Smooth muscle cell (in vitro differentiated cells): ENCODE measurements around the gene HMGN3. TPM values are rescaled to one million over a fixed set of nuclear protein-coding genes. Genes with fewer than 3 reads are reported as not detected.

ENCODE experiments used
- DNase-seq: peaks from one replicate; lab custom pipeline; 2025; ENCODE audit not compliant: unreplicated experiment; lab: John Stamatoyannopoulos, UW
- H2AFZ ChIP-seq: fragments of 200-600 bp; sonication (generic); 2 replicates; pipeline ENCODE4 v1.6.0; 2016; ENCODE audit warnings: antibody characterized with exemption, low read depth, mild to moderate bottlenecking
- H3F3A ChIP-seq: fragments of 200-600 bp; sonication (generic); 2 replicates; pipeline ENCODE4 v1.6.0; 2017; ENCODE audit warnings: antibody characterized with exemption, low read depth
- H3K27ac ChIP-seq: fragments of 200-600 bp; sonication (generic); 2 replicates; pipeline ENCODE4 v1.5.1; 2016; ENCODE audit warnings: low read depth, mild to moderate bottlenecking
- H3K27me3 ChIP-seq: fragments of 200-600 bp; sonication (generic); 2 replicates; pipeline ENCODE4 v1.6.1; 2016; ENCODE audit warnings: low read depth, mild to moderate bottlenecking
- H3K36me3 ChIP-seq: fragments of 200-600 bp; sonication (generic); 2 replicates; pipeline ENCODE4 v1.5.1; 2016; ENCODE audit warnings: low read depth
- H3K4me1 ChIP-seq: fragments of 200-600 bp; sonication (generic); 2 replicates; pipeline ENCODE4 v1.5.1; 2016; ENCODE audit warnings: low read depth
- H3K4me2 ChIP-seq: fragments of 200-600 bp; sonication (generic); 2 replicates; pipeline ENCODE4 v1.6.0; 2016; ENCODE audit warnings: mild to moderate bottlenecking
- H3K4me3 ChIP-seq: fragments of 200-600 bp; sonication (generic); 2 replicates; pipeline ENCODE4 v1.5.1; 2016; ENCODE audit warnings: mild to moderate bottlenecking
- H3K79me2 ChIP-seq: fragments of 200-600 bp; sonication (generic); 2 replicates; pipeline ENCODE4 v1.6.0; 2016; ENCODE audit warnings: low read depth, mild to moderate bottlenecking
- H3K9ac ChIP-seq: fragments of 200-600 bp; sonication (generic); 2 replicates; pipeline ENCODE4 v1.6.0; 2016; ENCODE audit warnings: low read depth
- H3K9me3 ChIP-seq: fragments of 200-600 bp; sonication (generic); replicated peaks from 2 replicates; pipeline ENCODE4 v1.5.1; 2016; ENCODE audit warnings: low read depth
- H4K20me1 ChIP-seq: fragments of 200-600 bp; sonication (generic); 2 replicates; pipeline ENCODE4 v1.6.0; 2016; ENCODE audit warnings: low read depth
- CTCF ChIP-seq: fragments of 200-600 bp; sonication (generic); IDR thresholded peaks from 2 replicates; pipeline ENCODE4 v1.5.1; 2017; ENCODE audit warnings: borderline replicate concordance, mild to moderate bottlenecking, antibody characterized with exemption; ENCODE audit not compliant: insufficient read depth, poor library complexity, severe bottlenecking
- WGBS: methylation state at CpG from one replicate; pipeline ENCODE4 v1.1.7; 2016; ENCODE audit warnings: low lambda C conversion rate; 5-methylcytosine and 5-hydroxymethylcytosine counted together
- polyA plus RNA-seq: library from polyadenylated mRNA; unstranded; fragments of >200 nt; fragmentation: Nextera tagmentation; extraction: Ambion mirVana; gene quantifications from 2 replicates; pipeline ENCODE4 v1.2.1, GENCODE V29; 2016
- total RNA-seq: library from RNA; depleted of rRNA; stranded (reverse); fragments of >200 nt; gene quantifications from 2 replicates; pipeline ENCODE4 v1.2.3, GENCODE V29; 2014

Gene HMGN3
- total and polyA plus RNA-seq, 2 experiments from 2014 or later: 75.4 to 108 TPM

- no peak overlapping the region for H3K9ac ChIP-seq
- H3K27me3 ChIP-seq: no peaks in the 10 kb centered on the region
- H3K4me3 ChIP-seq: no peak overlapping the region
- no peak overlapping the region for H2AFZ ChIP-seq
- H3K27ac ChIP-seq: no peak overlapping the region
- WGBS: 81% methylated on average over 1 of the region's 1 CpG
- H3F3A ChIP-seq: no peaks in the 10 kb centered on the region
- H4K20me1 ChIP-seq: no peaks in the 10 kb centered on the region
- no peaks in the 10 kb centered on the region for H3K4me1 ChIP-seq
- H3K9me3 ChIP-seq: no peaks in the 10 kb centered on the region
- TF ChIP-seq CTCF: no peak
- no peak overlapping the region for H3K4me2 ChIP-seq
- no peaks in the 10 kb centered on the region for H3K36me3 ChIP-seq
- no peak for DNase-seq
- H3K79me2 ChIP-seq: no peaks in the 10 kb centered on the region
Measured at GRCh38 chr6:79202556-79202955, 31.9 kb downstream of the HMGN3 start.

GRCh38 chr6:79201983-79202382 lies 32.5 kb downstream of the HMGN3 start:
- H3F3A ChIP-seq: no peaks in the 10 kb centered on the region
- no peak for TF ChIP-seq CTCF
- H3K79me2 ChIP-seq: no peaks in the 10 kb centered on the region
- H4K20me1 ChIP-seq: no peaks in the 10 kb centered on the region
- H2AFZ ChIP-seq: no peak overlapping the region
- H3K4me1 ChIP-seq: no peaks in the 10 kb centered on the region
- no peak for DNase-seq
- WGBS: 89% methylated on average over 3 of the region's 3 CpGs
- no peaks in the 10 kb centered on the region for H3K9me3 ChIP-seq
- H3K9ac ChIP-seq: no peak overlapping the region
- no peak overlapping the region for H3K4me3 ChIP-seq
- H3K36me3 ChIP-seq: no peaks in the 10 kb centered on the region
- no peak overlapping the region for H3K4me2 ChIP-seq
- H3K27me3 ChIP-seq: no peaks in the 10 kb centered on the region
- H3K27ac ChIP-seq: no peak overlapping the region

GRCh38 chr6:79201143-79201542 lies 33.3 kb downstream of the HMGN3 start:
- DNase-seq: no peak
- no peak overlapping the region for H3K27ac ChIP-seq
- no peaks in the 10 kb centered on the region for H4K20me1 ChIP-seq
- no peaks in the 10 kb centered on the region for H3K27me3 ChIP-seq
- no peaks in the 10 kb centered on the region for H3K79me2 ChIP-seq
- H3K4me2 ChIP-seq: no peak overlapping the region
- no peak overlapping the region for H3K9ac ChIP-seq
- 100% methylated on average over 1 of the region's 1 CpG for WGBS
- TF ChIP-seq CTCF: no peak
- no peaks in the 10 kb centered on the region for H3F3A ChIP-seq
- H3K4me1 ChIP-seq: no peaks in the 10 kb centered on the region
- no peaks in the 10 kb centered on the region for H3K36me3 ChIP-seq
- no peak overlapping the region for H2AFZ ChIP-seq
- no peak overlapping the region for H3K4me3 ChIP-seq
- H3K9me3 ChIP-seq: no peaks in the 10 kb centered on the region

GRCh38 chr6:79196912-79197311 lies 37.6 kb downstream of the HMGN3 start:
- Histone ChIP-seq H3K9ac (no peak overlapping the region), H4K20me1 (no peaks in the 10 kb centered on the region), H3K27ac (no peak overlapping the region), H3K4me1 (no peaks in the 10 kb centered on the region), H3F3A (no peaks in the 10 kb centered on the region), H3K9me3 (no peaks in the 10 kb centered on the region), H2AFZ (no peak overlapping the region), H3K27me3 (no peaks in the 10 kb centered on the region), H3K4me3 (no peak overlapping the region), H3K4me2 (no peak overlapping the region), H3K79me2 (no peaks in the 10 kb centered on the region), H3K36me3 (no peaks in the 10 kb centered on the region)
- no peak for DNase-seq
- no peak for TF ChIP-seq CTCF
